Measurements from ENCODE around the gene SALL1. TPM values are rescaled to one million over a fixed set of nuclear protein-coding genes. Genes with fewer than 3 reads are reported as not detected.

The SALL1 gene
- total RNA-seq, 2 donors from 2014 or later = not detected

- Mint-ChIP-seq H3K36me3 (ENCODE audit: insufficient read depth in 2 of 2) (no peaks in the 10 kb centered on the region), H3K4me3 (no peak overlapping the region), H3K4me1 (ENCODE audit: low read depth) (no peaks in the 10 kb centered on the region), H3K27me3 (ENCODE audit: low read depth) (no peaks in the 10 kb centered on the region), H3K9me3 (peaks cover 0 to 4% of the 10 kb centered on the region in 2 donors), H3K27ac (no peak overlapping the region)
- ATAC-seq (replicated peaks in 1 of 2) = no peak
- no peak for DNase-seq
These were observed 15.0 kb upstream of the SALL1 start for GRCh38 chr16:51166091-51166490.

GRCh38 chr16:51165043-51165442, 14.0 kb upstream of the SALL1 start:
- H3K27me3 Mint-ChIP-seq (ENCODE audit: low read depth) = no peaks in the 10 kb centered on the region
- H3K4me3 Mint-ChIP-seq = no peak overlapping the region
- ATAC-seq (replicated peaks in 1 of 2) (no peak), DNase-seq (no peak)
- H3K4me1 Mint-ChIP-seq (ENCODE audit: low read depth) = no peaks in the 10 kb centered on the region
- no peak overlapping the region for H3K27ac Mint-ChIP-seq
- no peaks in the 10 kb centered on the region for H3K36me3 Mint-ChIP-seq (ENCODE audit: insufficient read depth in 2 of 2)
- no peaks in the 10 kb centered on the region for H3K9me3 Mint-ChIP-seq

DNA sequence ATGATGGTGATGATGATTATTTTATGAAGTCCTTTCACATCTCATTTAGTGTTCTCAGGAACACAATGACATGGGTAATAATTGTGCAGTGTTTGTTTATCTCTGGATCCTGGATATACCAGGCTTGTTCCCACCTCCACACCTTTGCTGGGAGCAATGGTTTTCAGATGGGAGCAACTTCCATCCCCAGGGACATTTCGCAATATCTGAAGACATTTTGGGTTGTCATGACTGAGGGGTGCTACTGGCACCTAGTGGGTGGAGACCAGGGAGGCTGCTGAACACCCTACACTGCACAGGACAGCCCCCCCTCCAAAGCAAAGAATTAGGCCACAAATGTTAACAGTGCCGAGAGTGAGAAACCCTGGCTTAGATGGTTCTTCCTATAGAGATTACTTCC, 13.5 kb upstream of the SALL1 start:
- H3K36me3 Mint-ChIP-seq (ENCODE audit: insufficient read depth in 2 of 2) = no peaks in the 10 kb centered on the region

DNA sequence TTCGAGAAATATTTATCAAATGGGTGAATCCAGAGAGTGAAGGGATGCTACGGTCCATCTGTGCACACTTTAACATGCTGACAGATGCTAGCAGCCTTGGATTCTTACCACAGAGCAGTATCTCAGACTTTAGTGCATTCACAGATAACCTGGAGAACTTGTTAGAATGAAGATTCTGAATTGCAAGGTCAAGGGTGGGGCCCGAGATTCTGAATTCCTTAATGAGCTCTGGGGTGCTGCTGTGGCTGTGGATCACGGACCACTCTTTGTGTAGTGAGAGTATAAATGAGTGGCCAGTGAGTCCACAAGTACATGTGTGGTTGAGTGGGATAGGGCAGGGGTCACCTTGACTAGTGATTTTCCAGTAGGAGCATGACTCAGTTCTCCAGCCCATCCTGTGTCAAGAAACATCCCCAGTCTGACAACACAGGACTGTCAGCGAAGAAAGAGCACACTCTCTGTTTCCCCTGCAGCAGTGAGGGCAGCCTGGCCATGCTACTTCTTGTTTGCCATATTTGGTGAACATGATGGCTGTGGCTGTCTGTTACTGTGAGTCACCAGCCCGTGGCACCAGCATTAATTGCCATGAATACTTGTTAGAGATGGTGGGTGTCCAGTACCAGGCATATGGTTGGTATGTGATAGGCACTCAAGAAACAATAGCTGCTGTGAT, 13.0 kb upstream of the SALL1 start:
- H3K4me1 Mint-ChIP-seq (ENCODE audit: low read depth) = no peaks in the 10 kb centered on the region
- no peaks in the 10 kb centered on the region for H3K36me3 Mint-ChIP-seq (ENCODE audit: insufficient read depth in 2 of 2)
- H3K9me3 Mint-ChIP-seq = no peaks in the 10 kb centered on the region
- no peak overlapping the region for H3K27ac Mint-ChIP-seq
- no peak for DNase-seq
- H3K4me3 Mint-ChIP-seq = no peak overlapping the region
- no peak for ATAC-seq (replicated peaks in 1 of 2)
- H3K27me3 Mint-ChIP-seq (ENCODE audit: low read depth) = no peaks in the 10 kb centered on the region

More for the DNA sequence above, 13.5 kb upstream of the SALL1 start:
- H3K27ac Mint-ChIP-seq = no peak overlapping the region
- H3K27me3 Mint-ChIP-seq (ENCODE audit: low read depth) = no peaks in the 10 kb centered on the region
- no peaks in the 10 kb centered on the region for H3K9me3 Mint-ChIP-seq
- no peak overlapping the region for H3K4me3 Mint-ChIP-seq
- ATAC-seq (replicated peaks in 1 of 2) (no peak), DNase-seq (no peak)
- no peaks in the 10 kb centered on the region for H3K4me1 Mint-ChIP-seq (ENCODE audit: low read depth)

GRCh38 chr16:51163366-51163765, 12.3 kb upstream of the SALL1 start:
- no peak overlapping the region for H3K27ac Mint-ChIP-seq
- ATAC-seq (replicated peaks in 1 of 2) (no peak), DNase-seq (no peak)

GRCh38 chr16:51161440-51162195, 10.5 kb upstream of the SALL1 start:
- peaks cover 14% of the 10 kb centered on the region for H3K27me3 Mint-ChIP-seq (ENCODE audit: low read depth)
- no peak for ATAC-seq (replicated peaks in 1 of 2)
- H3K4me3 Mint-ChIP-seq = no peak overlapping the region
- DNase-seq = no peak
- no peaks in the 10 kb centered on the region for H3K9me3 Mint-ChIP-seq
- no peaks in the 10 kb centered on the region for H3K36me3 Mint-ChIP-seq (ENCODE audit: insufficient read depth in 2 of 2)
- no peak overlapping the region for H3K27ac Mint-ChIP-seq
- no peaks in the 10 kb centered on the region for H3K4me1 Mint-ChIP-seq (ENCODE audit: low read depth)

More at GRCh38 chr16:51163366-51163765, 12.3 kb upstream of the SALL1 start:
- Mint-ChIP-seq H3K4me1 (ENCODE audit: low read depth) (no peaks in the 10 kb centered on the region), H3K4me3 (no peak overlapping the region), H3K27me3 (ENCODE audit: low read depth) (no peaks in the 10 kb centered on the region), H3K9me3 (no peaks in the 10 kb centered on the region), H3K36me3 (ENCODE audit: insufficient read depth in 2 of 2) (no peaks in the 10 kb centered on the region)

- H3K36me3 Mint-ChIP-seq (ENCODE audit: insufficient read depth in 2 of 2) = no peaks in the 10 kb centered on the region
- ATAC-seq (replicated peaks in 1 of 2) (no peak), DNase-seq (no peak)
- peaks cover 26% of the 10 kb centered on the region for H3K27me3 Mint-ChIP-seq (ENCODE audit: low read depth)
- no peaks in the 10 kb centered on the region for H3K9me3 Mint-ChIP-seq
- H3K4me3 Mint-ChIP-seq = no peak overlapping the region
- no peak overlapping the region for H3K27ac Mint-ChIP-seq
- H3K4me1 Mint-ChIP-seq (ENCODE audit: low read depth) = no peaks in the 10 kb centered on the region
These were observed 8.8 kb upstream of the SALL1 start for GRCh38 chr16:51159865-51160264.

- Mint-ChIP-seq H3K4me3 (no peak overlapping the region), H3K36me3 (ENCODE audit: insufficient read depth in 2 of 2) (no peaks in the 10 kb centered on the region), H3K4me1 (ENCODE audit: low read depth) (no peaks in the 10 kb centered on the region), H3K9me3 (no peaks in the 10 kb centered on the region), H3K27ac (no peak overlapping the region), H3K27me3 (ENCODE audit: low read depth) (peaks cover 28% of the 10 kb centered on the region)
- no peak for ATAC-seq (replicated peaks in 1 of 2)
- no peak for DNase-seq
These were observed 8.2 kb upstream of the SALL1 start for GRCh38 chr16:51159296-51159695.

DNA sequence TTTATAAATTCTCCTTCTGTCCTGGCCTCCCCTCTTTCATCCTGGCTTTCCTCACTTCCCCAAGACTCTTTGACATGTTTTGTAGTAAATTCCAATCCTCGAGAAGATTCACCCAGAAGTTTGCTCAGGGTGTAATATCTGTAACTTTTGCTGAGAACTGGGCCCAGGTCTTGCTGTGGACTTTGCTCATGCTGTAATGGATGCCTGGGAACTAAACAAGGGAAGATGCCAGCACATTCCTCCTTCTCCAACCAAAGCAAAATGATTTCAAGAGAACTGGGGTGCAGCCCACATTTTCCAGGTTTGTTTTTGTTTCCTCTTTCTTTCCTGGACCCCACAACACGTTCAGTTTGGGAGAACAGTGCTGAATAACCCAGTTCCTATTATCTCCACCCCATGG, 6.6 kb upstream of the SALL1 start:
- Mint-ChIP-seq H3K27ac (no peak overlapping the region), H3K36me3 (ENCODE audit: insufficient read depth in 2 of 2) (peaks cover 4 to 5% of the 10 kb centered on the region in 2 donors), H3K9me3 (no peaks in the 10 kb centered on the region), H3K27me3 (ENCODE audit: low read depth) (peaks cover 44% of the 10 kb centered on the region), H3K4me3 (no peak overlapping the region), H3K4me1 (ENCODE audit: low read depth) (peaks cover 9% of the 10 kb centered on the region)
- DNase-seq = no peak
- ATAC-seq (replicated peaks in 1 of 2) = no peak

DNA sequence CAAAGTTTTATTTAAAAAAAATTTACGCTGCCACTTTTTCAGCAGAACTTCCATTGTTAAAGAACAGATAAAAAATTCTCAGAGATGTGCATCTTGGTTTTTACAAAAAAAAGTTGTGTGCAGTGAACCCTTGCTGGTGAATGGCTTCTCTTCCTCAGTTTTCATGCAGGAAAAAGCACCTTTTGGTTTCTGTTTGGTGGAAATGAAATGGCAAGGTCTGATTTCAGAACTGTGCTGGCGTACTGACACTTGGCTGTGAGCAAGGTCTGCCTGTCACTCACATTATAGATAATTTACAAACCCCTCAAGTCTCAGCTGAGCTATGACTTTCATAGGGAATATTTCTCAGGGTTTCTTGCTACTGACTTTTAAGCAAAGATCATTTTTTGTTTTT, 5.7 kb upstream of the SALL1 start:
- Mint-ChIP-seq H3K4me3 (no peak overlapping the region), H3K4me1 (ENCODE audit: low read depth) (peaks cover 10% of the 10 kb centered on the region), H3K27me3 (ENCODE audit: low read depth) (peaks cover 44% of the 10 kb centered on the region), H3K9me3 (no peaks in the 10 kb centered on the region), H3K27ac (no peak overlapping the region), H3K36me3 (ENCODE audit: insufficient read depth in 2 of 2) (peaks cover 4 to 6% of the 10 kb centered on the region in 2 donors)
- ATAC-seq (replicated peaks in 1 of 2) (no peak), DNase-seq (no peak)

DNA sequence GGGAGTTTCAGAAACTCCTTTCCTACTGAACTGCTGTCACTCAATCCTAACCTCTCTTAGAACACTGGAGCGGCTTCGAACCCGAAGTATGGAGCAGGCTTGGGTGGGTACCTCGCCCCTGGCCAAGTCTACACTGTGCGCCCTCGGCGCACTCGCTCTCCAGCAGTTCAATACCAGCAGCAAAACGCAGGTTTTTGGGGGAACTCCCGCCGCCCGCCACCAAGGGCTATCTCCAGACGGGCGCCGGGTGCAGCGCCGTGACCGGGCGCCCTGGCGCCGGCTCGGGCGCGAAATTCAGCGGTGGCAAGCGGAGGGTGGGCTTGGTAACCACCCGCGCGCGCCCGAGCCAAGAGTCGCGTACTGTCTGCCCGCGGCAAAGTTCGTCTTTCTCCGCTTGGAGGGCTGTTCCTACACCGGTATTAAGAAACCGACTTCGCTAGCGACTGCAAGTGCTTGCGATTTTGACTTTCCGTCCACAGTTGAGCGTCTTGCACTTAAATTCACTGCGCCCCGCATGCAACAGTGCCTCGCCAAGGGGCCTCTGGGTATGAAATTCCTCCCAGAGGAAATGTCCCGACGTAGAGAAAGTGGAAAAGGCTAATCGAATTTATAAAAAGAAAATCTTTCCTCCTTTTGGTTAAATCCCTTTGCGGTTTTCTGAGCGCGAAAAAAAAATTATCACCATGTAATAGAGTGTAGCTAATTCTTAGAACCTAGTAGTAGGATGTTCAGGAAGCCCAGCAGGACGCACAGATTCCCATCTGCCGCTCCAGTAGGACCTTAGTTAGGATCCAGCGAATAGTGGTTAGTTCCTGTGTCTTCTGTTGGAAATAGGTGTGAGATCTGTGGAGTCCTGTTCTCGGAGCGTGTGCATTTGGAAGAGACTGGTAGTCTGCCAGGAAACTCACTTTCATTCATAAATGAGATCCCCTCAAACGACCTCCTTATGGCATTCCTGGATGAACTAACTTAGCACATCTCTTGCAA, 5.0 kb upstream of the SALL1 start:
- H3K27ac Mint-ChIP-seq = no peak overlapping the region
- peaks cover 44% of the 10 kb centered on the region for H3K27me3 Mint-ChIP-seq (ENCODE audit: low read depth)
- H3K36me3 Mint-ChIP-seq (ENCODE audit: insufficient read depth in 2 of 2) = peaks cover 4 to 6% of the 10 kb centered on the region in 2 donors
- no peak for DNase-seq
- ATAC-seq (replicated peaks in 1 of 2) = no peak
- H3K4me1 Mint-ChIP-seq (ENCODE audit: low read depth) = peaks cover 10% of the 10 kb centered on the region
- no peaks in the 10 kb centered on the region for H3K9me3 Mint-ChIP-seq
- no peak overlapping the region for H3K4me3 Mint-ChIP-seq

- H3K27ac Mint-ChIP-seq = no peak overlapping the region
- no peaks in the 10 kb centered on the region for H3K9me3 Mint-ChIP-seq
- H3K27me3 Mint-ChIP-seq (ENCODE audit: low read depth) = peaks cover 44% of the 10 kb centered on the region
- H3K36me3 Mint-ChIP-seq (ENCODE audit: insufficient read depth in 2 of 2) = peaks cover 4 to 6% of the 10 kb centered on the region in 2 donors
- no peak for DNase-seq
- peaks cover 14% of the 10 kb centered on the region for H3K4me1 Mint-ChIP-seq (ENCODE audit: low read depth)
- peak overlapping the region in 1 of 2 donors; percentile 16 for H3K4me3 Mint-ChIP-seq
- ATAC-seq (replicated peaks in 1 of 2) = no peak
These were observed 4.1 kb upstream of the SALL1 start for GRCh38 chr16:51155199-51155607.
